GM12801 (cell line): Measurements from ENCODE around the gene ELAVL1.

Source experiments
- TF ChIP-seq, protein P1 (sequence below): IDR thresholded peaks from one replicate; pipeline ENCODE4 v1.5.1; 2011; ENCODE audit warnings: control low read depth; ENCODE audit not compliant: insufficient read length; ENCODE audit errors: extremely low read depth

The ELAVL1 gene

GRCh38 chr19:8030960-8031359 is 25.5 kb upstream of the ELAVL1 start:
- TF ChIP-seq, protein P1, sequence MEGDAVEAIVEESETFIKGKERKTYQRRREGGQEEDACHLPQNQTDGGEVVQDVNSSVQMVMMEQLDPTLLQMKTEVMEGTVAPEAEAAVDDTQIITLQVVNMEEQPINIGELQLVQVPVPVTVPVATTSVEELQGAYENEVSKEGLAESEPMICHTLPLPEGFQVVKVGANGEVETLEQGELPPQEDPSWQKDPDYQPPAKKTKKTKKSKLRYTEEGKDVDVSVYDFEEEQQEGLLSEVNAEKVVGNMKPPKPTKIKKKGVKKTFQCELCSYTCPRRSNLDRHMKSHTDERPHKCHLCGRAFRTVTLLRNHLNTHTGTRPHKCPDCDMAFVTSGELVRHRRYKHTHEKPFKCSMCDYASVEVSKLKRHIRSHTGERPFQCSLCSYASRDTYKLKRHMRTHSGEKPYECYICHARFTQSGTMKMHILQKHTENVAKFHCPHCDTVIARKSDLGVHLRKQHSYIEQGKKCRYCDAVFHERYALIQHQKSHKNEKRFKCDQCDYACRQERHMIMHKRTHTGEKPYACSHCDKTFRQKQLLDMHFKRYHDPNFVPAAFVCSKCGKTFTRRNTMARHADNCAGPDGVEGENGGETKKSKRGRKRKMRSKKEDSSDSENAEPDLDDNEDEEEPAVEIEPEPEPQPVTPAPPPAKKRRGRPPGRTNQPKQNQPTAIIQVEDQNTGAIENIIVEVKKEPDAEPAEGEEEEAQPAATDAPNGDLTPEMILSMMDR, result no peak

GRCh38 chr19:8028951-8029491 is 23.6 kb upstream of the ELAVL1 start:
- TF ChIP-seq, protein P1, result no peak

GRCh38 chr19:8025316-8025715 is 19.9 kb upstream of the ELAVL1 start:
- TF ChIP-seq, protein P1, result no peak

- TF ChIP-seq, protein P1, result no peak
These were observed 17.9 kb upstream of the ELAVL1 start for GRCh38 chr19:8023371-8023770.

GRCh38 chr19:8022275-8022674 is 16.8 kb upstream of the ELAVL1 start:
- TF ChIP-seq, protein P1, result no peak

DNA sequence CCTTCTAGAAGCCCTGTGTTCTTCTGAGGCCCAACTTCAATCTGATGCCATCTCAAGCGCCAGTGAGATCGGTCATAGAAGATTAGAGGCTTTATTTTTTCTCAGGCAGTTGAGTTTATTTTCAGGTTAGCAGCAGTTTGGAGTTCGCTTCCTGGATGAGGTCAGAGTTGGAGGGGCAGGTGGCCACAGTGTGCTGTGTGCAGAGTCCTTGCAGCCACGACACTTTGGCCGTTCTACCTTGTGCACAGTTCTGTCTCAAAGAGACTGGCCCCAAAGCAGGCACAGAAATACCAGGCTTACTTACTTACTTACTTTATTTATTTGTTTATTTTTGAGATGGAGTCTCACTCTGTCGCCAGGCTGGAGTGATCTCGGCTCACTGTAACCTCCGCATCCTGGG is 15.9 kb upstream of the ELAVL1 start:
- TF ChIP-seq, protein P1, result no peak

- TF ChIP-seq, protein P1, result no peak
These were observed 15.2 kb upstream of the ELAVL1 start for GRCh38 chr19:8020681-8021080.
